PC-3 (cell line): ENCODE results near the gene TMEM219. TPM values are rescaled to one million over a fixed set of nuclear protein-coding genes. Genes with fewer than 3 reads are reported as not detected.

ENCODE experiments used
- ATAC-seq: fragments of 200-7000 bp; cut with Tn5 transposase; 2 replicates; pipeline ENCODE4 v1.9.1; 2020; ENCODE audit warnings: mild to moderate bottlenecking, moderate library complexity
- BruUV-seq: library from RNA; stranded (reverse); fragments of 400-500 nt; replicated peaks from 2 replicates; lab custom pipeline; 2021; lab: Mats Ljungman, UMichigan
- CTCF ChIA-PET: fragments of 300-600 bp; sonication (Branson Sonifier 250); formaldehyde crosslinking; loops from one replicate; lab custom pipeline; 2022; ENCODE audit warnings: antibody characterized with exemption; lab: Charles Lee
- POLR2A ChIA-PET: fragments of 300-600 bp; sonication (Branson Sonifier 250); formaldehyde crosslinking; loops from one replicate; lab custom pipeline; 2022; ENCODE audit warnings: antibody characterized with exemption; ENCODE audit not compliant: unreplicated experiment; lab: Charles Lee
- DNase-seq: peaks from one replicate; pipeline ENCODE4 v3.0.0-alpha.2; 2015
- H2AFZ ChIP-seq: fragments of 300-600 bp; sonication (generic); 2 replicates; pipeline ENCODE4 v1.6.0; 2016; ENCODE audit warnings: antibody characterized with exemption, low read length
- H3F3A ChIP-seq: fragments of 300-600 bp; sonication (generic); one replicate; pipeline ENCODE4 v1.6.0; 2017; ENCODE audit warnings: antibody characterized with exemption, low read length, control low read depth, mild to moderate bottlenecking; ENCODE audit not compliant: unreplicated experiment
- H3K27ac ChIP-seq: fragments of 300-600 bp; sonication (generic); 2 replicates; pipeline ENCODE4 v1.5.1; 2016; ENCODE audit warnings: mild to moderate bottlenecking, low read length
- H3K27me3 ChIP-seq: fragments of 300-600 bp; sonication (generic); 2 replicates; pipeline ENCODE4 v1.6.1; 2016; ENCODE audit warnings: low read length, mixed read lengths
- H3K36me3 ChIP-seq: fragments of 300-600 bp; sonication (generic); 2 replicates; pipeline ENCODE4 v1.6.1; 2016; ENCODE audit warnings: low read depth, mixed run types, low read length, mixed read lengths
- H3K4me1 ChIP-seq: fragments of 300-600 bp; sonication (generic); 2 replicates; pipeline ENCODE4 v1.5.1; 2016; ENCODE audit warnings: low read length; ENCODE audit not compliant: insufficient read depth
- H3K4me2 ChIP-seq: fragments of 300-600 bp; sonication (generic); 2 replicates; pipeline ENCODE4 v1.6.0; 2016; ENCODE audit warnings: low read length
- H3K4me3 ChIP-seq: fragments of 300-600 bp; sonication (generic); 2 replicates; pipeline ENCODE4 v1.5.1; 2016; ENCODE audit warnings: mild to moderate bottlenecking, low read length, mixed read lengths
- H3K79me2 ChIP-seq: fragments of 300-600 bp; sonication (generic); 2 replicates; pipeline ENCODE4 v1.6.1; 2017; ENCODE audit warnings: low read length, mixed read lengths
- H3K9ac ChIP-seq: fragments of 300-600 bp; sonication (generic); 2 replicates; pipeline ENCODE4 v1.6.0; 2016; ENCODE audit warnings: mild to moderate bottlenecking, low read length
- H3K9me2 ChIP-seq: fragments of 300-600 bp; sonication (generic); replicated peaks from 2 replicates; pipeline ENCODE4 v1.6.1; 2016; ENCODE audit warnings: mixed run types, low read length, mixed read lengths
- H3K9me3 ChIP-seq: fragments of 300-600 bp; sonication (generic); 2 replicates; pipeline ENCODE4 v1.6.1; 2016; ENCODE audit warnings: low read length, mixed read lengths
- H4K20me1 ChIP-seq: fragments of 300-600 bp; sonication (generic); 2 replicates; pipeline ENCODE4 v1.6.1; 2016; ENCODE audit warnings: low read length, mixed read lengths
- EZH2 ChIP-seq: fragments of 300-600 bp; sonication (generic); IDR thresholded peaks from one replicate; pipeline ENCODE4 v1.6.1; 2017; ENCODE audit warnings: antibody characterized with exemption, mild to moderate bottlenecking, low read length; ENCODE audit not compliant: unreplicated experiment
- EZH2phosphoT487 ChIP-seq: fragments of 300-600 bp; sonication (generic); IDR thresholded peaks from 2 replicates; pipeline ENCODE4 v1.6.1; 2018; ENCODE audit warnings: mild to moderate bottlenecking, antibody characterized with exemption, low read length, borderline replicate concordance
- intact Hi-C: fragments of 100-400 bp; cut with micrococcal nuclease; formaldehyde crosslinking; loops from 2 replicates; pipeline ENCODE4 v1.9.0; 2023
- total RNA-seq: library from RNA; depleted of rRNA; stranded (reverse); fragments of >200 nt; gene quantifications from 2 replicates; pipeline ENCODE4 v1.2.3, GENCODE V29; 2014
- TF ChIP-seq, protein P1 (sequence below): fragments of 300-600 bp; sonication (generic); conservative IDR thresholded peaks from 2 replicates; pipeline ENCODE4 v1.5.1; 2017; ENCODE audit warnings: antibody characterized with exemption, low read depth, mild to moderate bottlenecking, low read length

The TMEM219 gene
- total RNA-seq, 1 experiment from 2014 or later: 60.9 TPM

DNA sequence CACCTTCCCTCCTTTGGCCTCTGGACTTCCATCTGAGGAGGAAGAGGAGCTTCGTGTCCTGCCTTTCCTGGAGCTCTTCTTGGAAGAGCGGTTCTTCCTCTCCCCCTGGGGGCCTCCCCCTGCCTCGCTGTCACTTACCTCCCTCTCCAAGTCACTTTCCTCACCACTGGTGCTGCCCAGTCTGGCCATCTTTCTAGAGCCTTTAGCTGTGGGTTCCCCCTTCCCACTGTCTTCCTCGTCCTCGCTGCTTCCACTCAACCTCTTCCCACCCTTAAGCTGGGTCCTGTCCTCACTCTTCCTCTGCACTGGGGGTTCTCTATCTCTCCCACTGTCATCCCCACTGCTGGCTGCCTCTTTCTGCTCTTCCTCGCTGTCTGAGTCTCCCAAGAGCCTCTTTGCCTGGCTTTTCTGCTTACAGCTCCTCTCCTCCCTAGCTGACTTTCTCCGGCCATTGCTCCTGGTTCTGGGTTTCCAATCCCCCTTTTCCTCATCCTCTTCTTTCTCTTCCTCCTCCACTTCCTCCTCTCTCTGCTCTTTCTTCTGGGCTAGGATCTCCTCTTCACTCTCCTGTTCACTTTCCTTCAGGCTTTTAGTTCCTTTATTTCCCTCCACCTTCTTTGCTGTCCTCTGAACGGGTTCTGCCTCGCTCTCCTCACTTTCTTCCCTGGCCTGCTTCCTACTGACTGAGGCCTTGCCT is 32.2 kb downstream of the TMEM219 start:
- H3K4me3 ChIP-seq: peak overlapping the region; percentile 91
- no peaks in the 10 kb centered on the region for H3K9me3 ChIP-seq
- DNase-seq: no peak
- H3K9ac ChIP-seq: peak overlapping the region; percentile 100
- no peaks in the 10 kb centered on the region for H4K20me1 ChIP-seq
- peaks cover 12% of the 10 kb centered on the region for H3K79me2 ChIP-seq
- H2AFZ ChIP-seq: no peak overlapping the region
- ChIA-PET CTCF (no interaction called here), POLR2A (no interaction called here)
- no TSS peak for BruUV-seq
- intact Hi-C loops: no loop called here
- TF ChIP-seq EZH2phosphoT487 (no peak), EZH2 (no peak)
- TF ChIP-seq, protein P1, sequence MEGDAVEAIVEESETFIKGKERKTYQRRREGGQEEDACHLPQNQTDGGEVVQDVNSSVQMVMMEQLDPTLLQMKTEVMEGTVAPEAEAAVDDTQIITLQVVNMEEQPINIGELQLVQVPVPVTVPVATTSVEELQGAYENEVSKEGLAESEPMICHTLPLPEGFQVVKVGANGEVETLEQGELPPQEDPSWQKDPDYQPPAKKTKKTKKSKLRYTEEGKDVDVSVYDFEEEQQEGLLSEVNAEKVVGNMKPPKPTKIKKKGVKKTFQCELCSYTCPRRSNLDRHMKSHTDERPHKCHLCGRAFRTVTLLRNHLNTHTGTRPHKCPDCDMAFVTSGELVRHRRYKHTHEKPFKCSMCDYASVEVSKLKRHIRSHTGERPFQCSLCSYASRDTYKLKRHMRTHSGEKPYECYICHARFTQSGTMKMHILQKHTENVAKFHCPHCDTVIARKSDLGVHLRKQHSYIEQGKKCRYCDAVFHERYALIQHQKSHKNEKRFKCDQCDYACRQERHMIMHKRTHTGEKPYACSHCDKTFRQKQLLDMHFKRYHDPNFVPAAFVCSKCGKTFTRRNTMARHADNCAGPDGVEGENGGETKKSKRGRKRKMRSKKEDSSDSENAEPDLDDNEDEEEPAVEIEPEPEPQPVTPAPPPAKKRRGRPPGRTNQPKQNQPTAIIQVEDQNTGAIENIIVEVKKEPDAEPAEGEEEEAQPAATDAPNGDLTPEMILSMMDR: no peak
- H3K4me1 ChIP-seq: peaks cover 24% of the 10 kb centered on the region
- peaks cover 8% of the 10 kb centered on the region; the same call in 1 of the 2 replicates for H3K36me3 ChIP-seq
- peak overlapping the region; percentile 100 for H3K4me2 ChIP-seq
- peak overlapping the region; percentile 92 for H3K27ac ChIP-seq
- no peaks in the 10 kb centered on the region for H3K9me2 ChIP-seq
- H3K27me3 ChIP-seq: no peaks in the 10 kb centered on the region
- no peaks in the 10 kb centered on the region for H3F3A ChIP-seq
- ATAC-seq: no peak

DNA sequence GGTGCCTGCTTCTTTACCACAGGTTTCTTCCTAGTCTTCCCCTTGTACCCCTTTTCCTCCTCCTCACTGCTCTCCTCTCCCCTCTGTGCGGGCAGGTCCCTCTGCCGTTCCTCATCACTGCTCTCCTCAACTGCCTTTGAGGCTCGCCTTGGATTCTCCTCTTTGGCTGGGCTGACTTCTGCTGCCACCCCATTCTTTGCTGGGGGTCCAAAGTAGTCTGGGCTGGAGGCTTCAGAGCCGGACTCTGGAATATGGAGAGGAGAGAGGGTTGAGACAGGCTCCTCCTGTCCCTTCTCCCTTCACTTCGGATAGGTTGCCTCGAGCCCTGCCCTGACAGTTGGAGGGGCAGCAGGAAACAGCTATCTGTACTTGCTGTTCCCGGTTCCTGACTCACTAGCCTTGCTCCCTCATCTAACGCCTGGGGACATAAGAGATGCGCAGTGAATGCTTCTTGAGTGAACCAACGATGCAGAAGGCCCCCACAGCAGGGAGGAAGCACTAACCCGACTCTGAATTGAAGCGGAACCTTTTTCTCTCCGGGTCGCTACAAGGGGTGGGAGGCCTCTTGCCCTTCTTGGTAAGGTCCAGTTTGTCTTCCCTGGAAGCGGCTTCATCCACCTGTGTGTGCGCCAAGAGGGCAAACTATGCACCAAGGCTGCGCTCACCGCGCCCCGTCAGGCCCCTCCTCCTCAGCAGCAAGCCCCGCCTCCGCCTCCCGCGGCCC is 32.9 kb downstream of the TMEM219 start:
- no peaks in the 10 kb centered on the region for H3K9me2 ChIP-seq
- intact Hi-C loops: no loop called here
- H3K9me3 ChIP-seq: no peaks in the 10 kb centered on the region
- H3K4me3 ChIP-seq: peak overlapping the region; percentile 91
- DNase-seq (peak; percentile 73), ATAC-seq (peak; percentile 56)
- H3K27me3 ChIP-seq: no peaks in the 10 kb centered on the region
- H3K4me1 ChIP-seq: peaks cover 24% of the 10 kb centered on the region
- ChIA-PET POLR2A (no interaction called here), CTCF (no interaction called here)
- peaks cover 8% of the 10 kb centered on the region; the same call in 1 of the 2 replicates for H3K36me3 ChIP-seq
- peak overlapping the region; percentile 92 for H3K27ac ChIP-seq
- no peaks in the 10 kb centered on the region for H3F3A ChIP-seq
- peaks cover 12% of the 10 kb centered on the region for H3K79me2 ChIP-seq
- H3K4me2 ChIP-seq: peak overlapping the region; percentile 100
- H4K20me1 ChIP-seq: no peaks in the 10 kb centered on the region
- peak overlapping the region; percentile 100 for H2AFZ ChIP-seq
- peak overlapping the region; percentile 100 for H3K9ac ChIP-seq
- no TSS peak for BruUV-seq
- TF ChIP-seq EZH2 (no peak), EZH2phosphoT487 (no peak)
- TF ChIP-seq, protein P1: no peak

DNA sequence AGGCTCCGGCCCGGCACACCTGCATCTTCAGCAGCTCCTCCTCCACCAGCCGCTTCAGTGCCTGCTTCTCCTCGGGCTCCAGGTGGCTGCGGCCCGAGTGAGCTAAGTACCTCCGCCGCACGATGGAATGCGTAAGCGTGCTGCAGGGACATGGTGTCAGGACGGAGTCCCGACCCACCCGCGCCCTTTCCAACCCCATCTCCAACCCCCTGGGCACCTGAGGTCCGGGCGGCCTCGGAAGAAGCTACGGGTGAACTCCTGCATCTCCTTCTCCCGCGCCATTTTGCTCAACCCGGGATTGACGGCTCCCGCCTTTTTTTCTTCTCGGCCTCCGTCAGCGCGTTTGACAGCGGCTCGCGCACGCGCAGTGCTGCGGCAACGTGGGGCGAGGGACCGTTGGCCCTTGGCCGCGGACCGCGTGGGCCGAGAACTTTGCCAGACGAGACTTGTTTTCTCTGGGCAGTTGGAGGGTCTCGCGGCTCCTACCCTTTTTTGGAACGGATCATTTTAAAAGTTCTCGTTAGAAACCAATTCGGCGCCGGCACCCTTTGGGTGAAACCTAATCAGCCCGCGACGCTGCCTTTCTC is 33.5 kb downstream of the TMEM219 start, which contains the start of gene HIRIP3:
Gene HIRIP3 (minus strand): TSS at position 294 of the 587 bp plus-strand sequence. CDS start 12 bp downstream, at position 282.
- TF ChIP-seq, protein P1: no peak
- no peak for TF ChIP-seq EZH2
- H3K27ac ChIP-seq: peak within 1 kb of the TSS; percentile 92
- CTCF ChIA-PET: no interaction called here
- peak within 1 kb of the TSS; percentile 100 for H3K9ac ChIP-seq
- POLR2A ChIA-PET: no interaction called here
- H3K4me1 ChIP-seq: peaks cover 24% of the 10 kb centered on the region
- no peaks in the 10 kb centered on the region for H4K20me1 ChIP-seq
- peaks cover 12% of the 10 kb centered on the region for H3K79me2 ChIP-seq
- no peaks in the 10 kb centered on the region for H3K9me3 ChIP-seq
- peak within 1 kb of the TSS; percentile 100 for H3K4me2 ChIP-seq
- intact Hi-C loops: no loop called here
- DNase-seq (peak; percentile 77), ATAC-seq (peak; percentile 42)
- H3F3A ChIP-seq: no peaks in the 10 kb centered on the region
- peak within 1 kb of the TSS; percentile 100 for H2AFZ ChIP-seq
- H3K9me2 ChIP-seq: no peaks in the 10 kb centered on the region
- no peaks in the 10 kb centered on the region for H3K27me3 ChIP-seq
- peak within 1 kb of the TSS; percentile 91 for H3K4me3 ChIP-seq
- TSS peak; percentile 71 for BruUV-seq
- peaks cover 8% of the 10 kb centered on the region; the same call in 1 of the 2 replicates for H3K36me3 ChIP-seq
